C4-2B (cell line): ENCODE results near the gene UVRAG.

Experiments
- ZFX ChIP-seq: fragments of 450-650 bp; IDR thresholded peaks from 2 replicates; pipeline ENCODE4 v1.6.1; 2017
- TF ChIP-seq, protein P1 (sequence below): fragments of 450-650 bp; conservative IDR thresholded peaks from 2 replicates; pipeline ENCODE4 v1.5.1; 2017; ENCODE audit warnings: mild to moderate bottlenecking

DNA sequence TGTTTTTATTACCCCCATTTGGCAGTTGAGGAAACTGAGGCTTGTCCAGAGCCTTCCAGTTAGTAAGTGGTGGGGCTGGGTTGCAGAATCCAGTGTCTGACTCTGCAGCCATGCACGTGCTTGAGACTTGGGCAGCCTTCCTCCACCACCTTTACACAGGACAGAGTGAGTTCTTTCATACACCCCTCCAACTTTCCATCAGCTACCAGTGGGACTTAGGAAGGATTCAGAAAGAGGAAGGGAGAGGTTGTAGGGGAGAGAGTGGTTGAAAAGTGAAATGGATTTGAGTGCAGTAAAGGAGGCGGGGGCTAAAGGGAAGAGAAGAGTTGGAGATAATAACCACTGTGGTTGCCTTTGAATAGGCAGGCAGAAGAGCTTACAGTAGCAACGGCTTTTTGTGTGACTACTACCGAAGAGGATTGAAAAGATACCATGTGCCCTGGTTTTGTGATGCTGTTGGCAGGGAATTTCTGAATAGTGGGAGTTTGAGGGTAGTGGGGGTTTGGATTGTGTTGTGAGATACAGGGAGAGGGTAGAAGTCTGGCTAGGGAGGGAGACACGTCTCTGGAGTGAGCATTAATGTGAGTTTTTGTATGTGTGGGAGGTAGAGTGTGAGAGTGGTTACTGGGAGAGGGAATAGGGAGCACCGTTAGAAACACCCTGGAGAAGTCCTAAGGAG is 1.7 kb downstream of the UVRAG start:
- TF ChIP-seq, protein P1, sequence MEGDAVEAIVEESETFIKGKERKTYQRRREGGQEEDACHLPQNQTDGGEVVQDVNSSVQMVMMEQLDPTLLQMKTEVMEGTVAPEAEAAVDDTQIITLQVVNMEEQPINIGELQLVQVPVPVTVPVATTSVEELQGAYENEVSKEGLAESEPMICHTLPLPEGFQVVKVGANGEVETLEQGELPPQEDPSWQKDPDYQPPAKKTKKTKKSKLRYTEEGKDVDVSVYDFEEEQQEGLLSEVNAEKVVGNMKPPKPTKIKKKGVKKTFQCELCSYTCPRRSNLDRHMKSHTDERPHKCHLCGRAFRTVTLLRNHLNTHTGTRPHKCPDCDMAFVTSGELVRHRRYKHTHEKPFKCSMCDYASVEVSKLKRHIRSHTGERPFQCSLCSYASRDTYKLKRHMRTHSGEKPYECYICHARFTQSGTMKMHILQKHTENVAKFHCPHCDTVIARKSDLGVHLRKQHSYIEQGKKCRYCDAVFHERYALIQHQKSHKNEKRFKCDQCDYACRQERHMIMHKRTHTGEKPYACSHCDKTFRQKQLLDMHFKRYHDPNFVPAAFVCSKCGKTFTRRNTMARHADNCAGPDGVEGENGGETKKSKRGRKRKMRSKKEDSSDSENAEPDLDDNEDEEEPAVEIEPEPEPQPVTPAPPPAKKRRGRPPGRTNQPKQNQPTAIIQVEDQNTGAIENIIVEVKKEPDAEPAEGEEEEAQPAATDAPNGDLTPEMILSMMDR, result no peak
- TF ChIP-seq ZFX, result no peak
